Measurements from ENCODE around the gene ANTKMT. TPM values are rescaled to one million over a fixed set of nuclear protein-coding genes. Genes with fewer than 3 reads are reported as not detected.
"Not testable (repeated sequence)": the region's sequence is repeated elsewhere in the genome, so short reads cannot be mapped to it uniquely, and the experiment has no call there.

ANTKMT gene
- total and polyA plus RNA-seq, 9 donors, result 13.2 to 43.9 (median 21.9) TPM; not detected in 1

GRCh38 chr16:750485-750884 lies 29.5 kb downstream of the ANTKMT start:
- intact Hi-C loops (cut with DNase I), result no loop called here
- Histone ChIP-seq H3K27me3 (no peaks in the 10 kb centered on the region), H3K4me1 (ENCODE audit: insufficient read depth) (no peaks in the 10 kb centered on the region), H3K36me3 (no peaks in the 10 kb centered on the region), H3K9me3 (no peaks in the 10 kb centered on the region), H3K27ac (no peak overlapping the region), H3K4me3 (no peak overlapping the region)
- 34 to 48% (median 48%) methylated on average over 9 of the region's 9 CpGs for WGBS, 3 donors
- DNase-seq, result no peak
- TF ChIP-seq EP300 (IDR thresholded peaks at IDR 0.05) (no peak), CTCF (IDR thresholded peaks at IDR 0.05) (no peak), POLR2A (IDR thresholded peaks at IDR 0.05) (no peak)

- Histone ChIP-seq H3K9me3 (peaks cover 0 to under 1% of the 10 kb centered on the region in 2 donors), H3K4me3 (no peak overlapping the region), H3K36me3 (no peaks in the 10 kb centered on the region), H3K27ac (no peak overlapping the region), H3K4me1 (ENCODE audit: insufficient read depth) (no peaks in the 10 kb centered on the region), H3K27me3 (no peaks in the 10 kb centered on the region)
- no peak for DNase-seq
- 52 to 60% (median 58%) methylated on average over 39 of the region's 39 CpGs for WGBS, 3 donors
- no peak for TF ChIP-seq EP300 (IDR thresholded peaks at IDR 0.05)
- no peak for TF ChIP-seq CTCF (IDR thresholded peaks at IDR 0.05)
- TF ChIP-seq POLR2A (IDR thresholded peaks at IDR 0.05), result no peak
- intact Hi-C loops (cut with DNase I), result no loop called here
These were observed 30.4 kb downstream of the ANTKMT start for GRCh38 chr16:751152-752006.

- peaks cover 0 to 4% of the 10 kb centered on the region in 2 donors for H3K9me3 ChIP-seq
- TF ChIP-seq POLR2A (IDR thresholded peaks at IDR 0.05) (no peak), CTCF (IDR thresholded peaks at IDR 0.05) (no peak), EP300 (IDR thresholded peaks at IDR 0.05) (no peak)
- 21 to 42% (median 29%) methylated on average over 10 of the region's 10 CpGs for WGBS, 3 donors
- H3K36me3 ChIP-seq, result no peaks in the 10 kb centered on the region
- H3K27ac ChIP-seq, result no peak overlapping the region
- H3K4me3 ChIP-seq, result no peak overlapping the region
- no peak for DNase-seq
- H3K27me3 ChIP-seq, result no peaks in the 10 kb centered on the region
- no peaks in the 10 kb centered on the region for H3K4me1 ChIP-seq (ENCODE audit: insufficient read depth)
- intact Hi-C loops (cut with DNase I), result no loop called here
These were observed 31.0 kb downstream of the ANTKMT start for GRCh38 chr16:752007-752312.

DNA sequence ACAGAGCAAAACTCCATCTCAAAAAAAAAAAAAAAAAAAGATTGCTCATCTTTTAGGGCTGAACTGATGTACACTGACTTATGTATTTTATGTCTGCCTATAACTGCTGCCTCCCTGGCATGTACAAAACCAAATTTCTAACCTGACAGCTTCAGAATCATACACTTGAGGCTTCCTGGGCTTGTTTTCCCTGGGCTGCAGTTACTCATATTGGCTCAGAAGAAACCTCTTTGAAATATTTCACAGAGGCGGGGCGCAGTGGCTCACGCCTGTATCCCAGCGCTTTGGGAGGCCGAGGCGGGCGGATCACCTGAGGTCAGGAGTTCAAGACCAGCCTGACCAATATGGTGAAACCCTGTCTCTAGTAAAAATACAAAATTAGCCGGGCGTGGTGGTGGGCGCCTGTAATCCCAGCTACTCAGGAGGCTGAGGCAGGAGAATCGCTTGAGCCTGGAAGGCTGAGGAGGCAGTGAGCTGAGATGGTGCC lies 33.2 kb downstream of the ANTKMT start:
- H3K9me3 ChIP-seq; intact Hi-C loops (cut with DNase I); H3K27me3 ChIP-seq; H3K27ac ChIP-seq; H3K36me3 ChIP-seq; H3K4me1 ChIP-seq (ENCODE audit: insufficient read depth); H3K4me3 ChIP-seq; DNase-seq: not testable (repeated sequence)
- 81 to 87% (median 83%) methylated on average over 11 of the region's 11 CpGs for WGBS, 3 donors

DNA sequence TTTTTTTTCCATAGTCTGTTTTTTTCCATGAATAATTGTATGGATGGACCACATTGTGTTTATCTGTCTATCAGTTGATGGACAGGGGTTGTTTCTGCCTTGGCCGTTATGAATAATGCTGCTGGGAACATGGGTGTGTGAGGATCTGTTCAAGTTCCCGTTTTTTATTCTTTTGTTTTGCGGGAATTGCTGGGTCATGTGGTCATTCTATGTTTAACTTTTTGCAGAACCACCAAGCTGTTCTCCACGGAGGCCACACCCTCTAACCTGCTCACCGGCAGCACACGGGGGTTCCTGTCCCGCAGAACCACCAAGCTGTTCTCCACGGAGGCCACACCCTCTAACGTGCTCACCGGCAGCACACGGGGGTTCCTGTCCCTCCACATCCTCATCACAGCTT lies 33.7 kb downstream of the ANTKMT start:
- no peaks in the 10 kb centered on the region for H3K27me3 ChIP-seq
- WGBS, 3 donors, result 55 to 76% (median 58%) methylated on average over 11 of the region's 11 CpGs
- H3K36me3 ChIP-seq, result no peaks in the 10 kb centered on the region
- DNase-seq, result no peak
- no peak overlapping the region for H3K4me3 ChIP-seq
- TF ChIP-seq EP300 (IDR thresholded peaks at IDR 0.05), result no peak
- TF ChIP-seq CTCF (IDR thresholded peaks at IDR 0.05), result no peak
- no peak for TF ChIP-seq POLR2A (IDR thresholded peaks at IDR 0.05)
- H3K9me3 ChIP-seq, result peaks cover 0 to 4% of the 10 kb centered on the region in 2 donors
- H3K27ac ChIP-seq, result no peak overlapping the region
- intact Hi-C loops (cut with DNase I), result no loop called here
- no peaks in the 10 kb centered on the region for H3K4me1 ChIP-seq (ENCODE audit: insufficient read depth)
